NCI-H748 (cell line): ENCODE results near the gene GNA15.
"Not testable (repeated sequence)": the region's sequence is repeated elsewhere in the genome, so short reads cannot be mapped to it uniquely, and the experiment has no call there.

Source experiments
- DNase-seq: peaks from one replicate; lab custom pipeline; 2025; ENCODE audit not compliant: unreplicated experiment; lab: John Stamatoyannopoulos, UW

The GNA15 gene

DNA sequence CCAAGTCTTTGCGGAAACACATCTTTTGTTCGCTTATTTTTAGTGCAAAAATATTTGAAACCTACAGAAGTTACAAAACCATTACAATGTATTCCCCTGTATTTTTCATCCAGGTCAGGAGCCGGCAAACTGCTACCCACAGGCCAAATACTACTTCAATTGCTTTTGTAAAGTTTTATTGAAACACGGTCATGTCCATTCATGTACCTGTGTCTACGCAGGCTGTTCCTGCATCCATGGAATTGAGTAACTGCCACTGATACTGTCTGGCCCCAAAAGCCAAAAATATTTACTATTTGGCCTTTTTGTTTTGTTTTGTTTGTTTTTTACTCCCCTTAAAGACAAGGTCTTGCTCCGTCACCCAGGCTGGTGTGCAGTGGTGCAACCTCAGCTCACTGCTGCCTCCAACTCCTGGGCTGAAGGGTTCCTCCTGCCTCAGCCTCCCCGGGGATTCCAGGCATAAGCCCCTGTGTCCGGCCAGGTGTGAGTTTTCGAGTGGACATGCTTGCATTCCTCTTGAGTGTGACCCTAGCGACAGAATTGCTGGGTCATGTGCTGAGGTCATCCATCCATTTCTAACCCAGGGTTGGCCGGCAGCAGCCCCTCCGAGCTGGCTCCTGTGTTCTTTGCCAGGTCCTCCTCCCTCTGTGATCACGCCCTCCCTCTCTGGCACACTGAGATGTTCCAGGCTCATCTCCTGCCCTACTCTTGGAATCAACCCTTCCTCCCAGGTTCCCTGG lies 31.9 kb downstream of the GNA15 start:
- no peak for DNase-seq

DNA sequence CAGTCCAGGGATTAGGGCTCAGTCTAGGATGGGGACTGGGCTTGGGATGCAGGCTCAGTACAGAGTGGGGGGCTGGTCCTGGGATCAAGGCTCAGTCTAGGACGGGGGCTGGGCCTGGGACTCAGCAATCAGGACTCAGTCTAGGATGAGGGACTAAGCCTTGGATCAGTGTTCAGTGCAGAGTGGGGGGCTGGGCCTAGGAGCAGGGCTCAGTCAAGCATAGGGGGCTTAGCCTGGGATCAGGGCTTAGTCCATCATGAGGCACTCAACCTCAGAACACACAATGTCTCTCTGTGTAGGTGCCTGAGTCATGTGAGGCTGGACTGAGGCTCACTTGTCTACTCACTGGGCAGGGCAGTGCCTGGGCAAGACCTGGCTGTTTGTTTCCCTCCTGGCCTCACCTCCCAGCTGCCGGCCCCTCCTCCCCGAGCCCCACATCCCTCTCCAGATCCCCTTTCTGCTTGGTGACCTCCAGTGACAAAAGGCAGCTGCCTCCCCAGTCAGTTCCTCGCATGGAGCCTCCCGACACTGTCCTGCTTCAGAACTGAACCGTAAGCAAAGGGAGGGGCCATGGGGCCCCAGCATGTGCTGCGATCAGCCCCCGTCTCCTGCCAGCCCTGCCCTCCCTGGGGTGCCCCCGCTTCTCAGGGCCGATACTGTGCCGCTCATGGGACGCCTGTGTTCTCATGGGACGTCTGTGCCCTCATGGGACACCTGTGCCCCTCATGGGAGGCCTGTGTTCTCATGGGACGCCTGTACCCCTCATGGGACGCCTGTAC lies 36.2 kb downstream of the GNA15 start:
- DNase-seq, result no peak

DNA sequence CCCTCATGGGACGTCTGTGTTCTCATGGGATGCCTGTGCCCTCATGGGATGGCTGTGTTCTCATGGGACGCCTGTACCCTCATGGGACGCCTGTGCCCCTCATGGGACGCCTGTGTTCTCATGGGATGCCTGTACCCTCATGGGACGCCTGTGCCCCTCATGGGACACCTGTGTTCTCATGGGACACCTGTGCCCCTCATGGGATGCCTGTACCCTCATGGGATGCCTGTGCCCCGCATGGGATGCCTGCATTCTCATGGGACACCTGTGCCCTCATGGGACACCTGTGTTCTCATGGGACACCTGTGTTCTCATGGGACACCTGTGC lies 36.8 kb downstream of the GNA15 start:
- DNase-seq, result not testable (repeated sequence)

DNA sequence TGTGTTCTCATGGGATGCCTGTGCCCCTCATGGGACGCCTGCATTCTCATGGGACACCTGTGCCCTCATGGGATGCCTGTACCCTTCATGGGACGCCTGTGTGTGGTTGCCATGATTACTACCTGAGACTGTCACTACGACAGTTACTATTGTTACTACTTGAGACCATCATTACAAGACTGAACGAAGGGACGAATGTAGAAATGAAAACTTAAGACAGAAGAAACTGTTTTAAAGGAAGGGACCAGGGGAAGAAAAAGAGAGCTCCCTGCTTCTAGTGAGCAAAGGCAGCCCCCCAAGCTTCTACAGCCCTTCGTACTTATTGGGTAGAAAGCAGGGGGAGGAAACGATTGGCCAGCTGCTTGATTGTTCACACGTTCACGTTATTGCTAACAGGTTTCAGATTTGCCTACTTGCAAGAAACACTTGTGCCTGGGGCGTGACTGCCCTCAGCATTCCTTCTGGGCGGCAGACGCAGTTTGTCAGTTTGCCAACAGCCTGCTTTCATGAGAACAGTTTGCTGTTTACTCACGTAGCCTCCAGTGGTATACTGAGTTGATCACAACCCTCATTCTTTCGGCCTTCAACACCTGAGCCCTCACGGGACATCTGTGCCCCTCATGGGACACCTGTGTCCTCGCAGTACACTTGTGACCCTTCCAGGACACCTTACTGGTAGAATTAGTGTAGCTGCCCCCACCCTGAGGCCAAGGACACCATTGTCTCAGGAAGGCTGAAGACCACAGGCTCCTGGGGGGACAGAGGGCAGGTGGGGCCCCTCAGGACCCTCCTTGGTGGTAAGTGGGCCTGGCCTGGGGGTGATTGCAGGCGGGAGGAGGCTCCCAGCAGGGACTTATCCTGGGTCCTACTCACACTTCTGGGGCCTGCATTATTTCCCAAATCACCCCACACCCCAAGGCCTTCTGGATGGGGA lies 40.2 kb downstream of the GNA15 start:
- no peak for DNase-seq

DNA sequence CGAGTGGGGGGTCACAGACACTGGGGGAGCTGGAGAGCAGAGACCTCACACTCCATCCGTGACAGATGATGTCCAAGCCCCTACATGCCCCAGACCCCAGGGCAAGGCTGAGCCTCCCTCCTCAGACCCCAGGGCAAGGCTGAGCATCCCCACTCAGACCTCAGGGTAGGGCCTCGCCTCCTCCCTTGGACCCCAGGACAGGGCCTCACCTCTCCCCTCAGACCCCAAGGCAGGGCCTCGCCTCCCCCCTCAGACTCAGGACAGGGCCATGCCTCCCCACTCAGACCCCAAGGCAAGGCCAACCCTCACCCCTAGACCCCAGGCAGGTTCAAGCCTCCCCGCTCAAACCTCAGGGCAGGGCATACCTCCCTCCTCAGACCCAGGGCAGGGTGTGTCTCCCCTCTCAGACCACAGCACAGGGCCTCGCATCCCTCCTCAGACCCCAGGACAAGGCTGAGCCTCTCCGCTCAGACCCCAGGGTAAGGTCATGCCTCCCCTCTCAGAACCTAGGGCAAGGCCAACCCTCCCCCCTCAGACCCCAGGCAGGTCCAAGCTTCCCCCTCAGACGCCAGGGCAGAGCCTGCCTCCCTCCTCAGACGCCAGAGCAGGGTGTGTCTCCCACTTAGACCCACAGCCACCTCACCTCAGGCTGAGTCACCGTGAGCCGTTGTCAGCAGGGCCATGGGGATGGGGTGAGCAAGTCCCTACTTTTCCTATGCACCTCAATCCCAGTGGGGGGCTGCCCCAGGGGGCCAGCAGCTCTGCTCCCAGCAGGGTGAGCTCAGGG lies 41.1 kb downstream of the GNA15 start:
- DNase-seq, result no peak

DNA sequence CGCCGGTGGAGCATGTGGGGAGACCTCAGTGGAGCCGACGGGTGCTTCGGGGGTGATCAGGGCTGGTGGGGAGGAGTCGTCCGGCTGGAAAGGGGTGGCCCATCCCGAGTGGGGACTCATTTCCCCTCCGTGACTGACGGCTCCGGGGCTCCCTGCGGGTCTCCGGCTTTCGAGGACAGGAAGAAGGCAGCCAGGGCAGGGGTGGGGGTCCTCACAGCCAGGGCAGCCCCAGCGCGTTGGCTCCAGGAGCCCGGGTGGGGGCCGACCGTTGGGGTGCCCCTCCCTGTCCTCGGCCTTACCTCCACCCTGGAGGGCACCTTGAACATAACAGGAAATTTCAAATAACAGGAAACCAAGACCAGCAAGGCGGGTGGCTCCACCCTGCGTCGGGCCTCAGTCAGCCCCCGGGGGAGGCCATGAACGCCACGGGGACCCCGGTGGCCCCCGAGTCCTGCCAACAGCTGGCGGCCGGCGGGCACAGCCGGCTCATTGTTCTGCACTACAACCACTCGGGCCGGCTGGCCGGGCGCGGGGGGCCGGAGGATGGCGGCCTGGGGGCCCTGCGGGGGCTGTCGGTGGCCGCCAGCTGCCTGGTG lies 42.6 kb downstream of the GNA15 start, which contains the start of gene S1PR4:
S1PR4 (plus strand) TSS at position 393 of the 596 bp plus-strand sequence; CDS start at position 417, 24 bp downstream.
- DNase-seq, result no peak

DNA sequence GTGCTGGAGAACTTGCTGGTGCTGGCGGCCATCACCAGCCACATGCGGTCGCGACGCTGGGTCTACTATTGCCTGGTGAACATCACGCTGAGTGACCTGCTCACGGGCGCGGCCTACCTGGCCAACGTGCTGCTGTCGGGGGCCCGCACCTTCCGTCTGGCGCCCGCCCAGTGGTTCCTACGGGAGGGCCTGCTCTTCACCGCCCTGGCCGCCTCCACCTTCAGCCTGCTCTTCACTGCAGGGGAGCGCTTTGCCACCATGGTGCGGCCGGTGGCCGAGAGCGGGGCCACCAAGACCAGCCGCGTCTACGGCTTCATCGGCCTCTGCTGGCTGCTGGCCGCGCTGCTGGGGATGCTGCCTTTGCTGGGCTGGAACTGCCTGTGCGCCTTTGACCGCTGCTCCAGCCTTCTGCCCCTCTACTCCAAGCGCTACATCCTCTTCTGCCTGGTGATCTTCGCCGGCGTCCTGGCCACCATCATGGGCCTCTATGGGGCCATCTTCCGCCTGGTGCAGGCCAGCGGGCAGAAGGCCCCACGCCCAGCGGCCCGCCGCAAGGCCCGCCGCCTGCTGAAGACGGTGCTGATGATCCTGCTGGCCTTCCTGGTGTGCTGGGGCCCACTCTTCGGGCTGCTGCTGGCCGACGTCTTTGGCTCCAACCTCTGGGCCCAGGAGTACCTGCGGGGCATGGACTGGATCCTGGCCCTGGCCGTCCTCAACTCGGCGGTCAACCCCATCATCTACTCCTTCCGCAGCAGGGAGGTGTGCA lies 43.3 kb downstream of the GNA15 start:
- no peak for DNase-seq

DNA sequence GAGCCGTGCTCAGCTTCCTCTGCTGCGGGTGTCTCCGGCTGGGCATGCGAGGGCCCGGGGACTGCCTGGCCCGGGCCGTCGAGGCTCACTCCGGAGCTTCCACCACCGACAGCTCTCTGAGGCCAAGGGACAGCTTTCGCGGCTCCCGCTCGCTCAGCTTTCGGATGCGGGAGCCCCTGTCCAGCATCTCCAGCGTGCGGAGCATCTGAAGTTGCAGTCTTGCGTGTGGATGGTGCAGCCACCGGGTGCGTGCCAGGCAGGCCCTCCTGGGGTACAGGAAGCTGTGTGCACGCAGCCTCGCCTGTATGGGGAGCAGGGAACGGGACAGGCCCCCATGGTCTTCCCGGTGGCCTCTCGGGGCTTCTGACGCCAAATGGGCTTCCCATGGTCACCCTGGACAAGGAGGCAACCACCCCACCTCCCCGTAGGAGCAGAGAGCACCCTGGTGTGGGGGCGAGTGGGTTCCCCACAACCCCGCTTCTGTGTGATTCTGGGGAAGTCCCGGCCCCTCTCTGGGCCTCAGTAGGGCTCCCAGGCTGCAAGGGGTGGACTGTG lies 44.0 kb downstream of the GNA15 start:
- no peak for DNase-seq

DNA sequence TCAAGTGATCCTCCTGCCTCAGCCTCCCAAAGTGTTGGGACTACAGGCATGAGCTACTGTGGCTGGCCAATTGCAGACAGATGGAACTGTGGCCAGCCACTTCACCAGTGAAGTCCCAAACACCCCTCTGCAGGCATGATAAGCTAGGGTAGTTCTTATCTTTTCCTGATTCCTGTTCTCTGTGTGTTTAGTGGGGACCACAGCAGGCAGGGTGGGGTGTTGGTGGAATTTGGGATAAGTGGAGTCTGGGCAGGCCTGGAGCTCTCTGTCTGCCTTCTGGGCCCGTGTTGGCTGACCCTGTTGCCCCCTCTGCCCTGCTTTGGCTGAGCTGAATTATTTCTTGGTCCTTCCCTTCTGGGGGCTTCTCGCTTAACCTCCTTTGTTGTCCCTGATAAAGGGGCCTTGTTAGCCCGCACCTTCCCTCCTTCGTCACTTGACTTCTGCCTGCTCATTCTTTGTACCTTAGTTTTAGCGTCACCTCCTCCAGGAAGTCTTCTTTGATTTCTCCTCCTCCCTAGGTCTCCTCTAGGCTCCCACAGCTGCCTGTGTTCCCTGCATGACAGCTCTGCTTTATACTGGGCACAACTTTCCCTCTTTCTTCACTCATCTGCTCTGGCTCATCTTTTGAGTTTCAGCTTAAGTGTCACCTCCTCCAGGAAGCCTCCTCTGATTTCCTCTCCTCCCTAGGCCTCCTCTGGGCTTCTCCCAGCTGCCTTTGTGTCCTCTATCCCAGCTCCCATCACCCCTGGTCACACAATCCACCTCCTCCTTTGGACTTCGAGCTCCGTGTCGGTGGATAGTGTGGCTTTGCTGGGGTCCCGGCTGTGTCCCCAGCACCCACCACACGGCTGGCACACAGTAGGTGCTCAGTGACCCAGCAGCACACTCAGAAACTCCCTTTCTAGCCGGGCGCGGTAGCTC lies 48.1 kb downstream of the GNA15 start:
- no peak for DNase-seq

DNA sequence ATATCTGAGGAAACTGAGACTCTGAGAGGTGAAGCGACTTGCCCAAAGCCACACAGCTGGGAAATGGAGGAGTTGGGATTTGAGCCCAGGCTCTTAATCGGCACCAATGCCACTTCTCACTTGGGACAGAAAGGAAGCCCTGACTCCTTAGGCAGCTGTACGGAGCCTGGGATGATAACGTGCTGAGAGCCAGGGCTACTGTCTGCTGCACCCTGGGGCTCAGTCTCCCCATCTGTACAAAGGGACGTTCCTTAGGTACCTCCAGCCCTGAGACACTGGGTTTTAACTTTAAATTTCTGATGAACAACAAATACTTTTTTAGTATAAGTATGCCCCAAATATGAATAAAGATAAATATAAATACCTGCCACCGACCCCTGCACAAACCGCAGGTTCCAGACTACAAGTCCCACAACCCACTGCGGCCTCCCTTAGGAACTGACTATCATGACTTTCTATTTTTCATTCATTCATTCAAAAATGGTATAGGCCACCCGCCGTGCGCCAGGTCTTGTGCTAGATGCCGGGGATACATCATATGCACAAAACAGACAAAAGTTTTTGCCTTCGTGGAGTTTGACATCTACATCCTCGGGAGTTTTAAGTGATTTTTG lies 49.1 kb downstream of the GNA15 start:
- DNase-seq, result peak; percentile 73

DNA sequence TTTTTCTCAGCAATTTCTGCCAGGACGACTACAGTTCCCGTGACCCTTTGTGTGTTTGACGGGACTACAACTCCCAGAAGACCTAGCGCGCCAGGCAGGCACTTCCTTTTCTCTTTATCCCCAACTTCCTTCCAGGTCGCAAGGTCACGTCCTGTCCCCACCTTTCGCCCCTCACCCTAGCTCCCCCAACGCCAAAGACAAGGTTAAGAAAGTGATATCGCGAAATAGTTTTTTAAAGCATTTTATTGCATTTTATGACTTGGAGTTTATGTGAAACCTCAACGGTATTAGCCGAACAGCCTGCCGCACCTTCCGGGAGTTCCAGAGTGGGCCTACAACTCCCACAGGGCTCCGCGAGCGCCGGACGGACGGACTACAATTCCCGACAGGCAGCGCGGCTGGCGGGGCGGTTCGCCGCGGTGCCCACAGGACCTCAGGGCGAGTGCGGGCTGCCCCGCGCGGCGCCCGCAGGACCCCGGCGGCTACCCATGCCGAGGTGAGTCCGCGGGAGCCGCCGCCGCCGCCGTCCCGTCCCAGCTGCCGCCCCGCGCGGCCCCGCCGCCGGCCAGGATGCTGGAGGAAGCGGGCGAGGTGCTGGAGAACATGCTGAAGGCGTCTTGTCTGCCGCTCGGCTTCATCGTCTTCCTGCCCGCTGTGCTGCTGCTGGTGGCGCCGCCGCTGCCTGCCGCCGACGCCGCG lies 49.8 kb downstream of the GNA15 start, which contains the start of gene NCLN:
NCLN (plus strand) TSS at position 470 of the 699 bp plus-strand sequence; CDS start at position 571, 101 bp downstream.
- peak; percentile 87 for DNase-seq

DNA sequence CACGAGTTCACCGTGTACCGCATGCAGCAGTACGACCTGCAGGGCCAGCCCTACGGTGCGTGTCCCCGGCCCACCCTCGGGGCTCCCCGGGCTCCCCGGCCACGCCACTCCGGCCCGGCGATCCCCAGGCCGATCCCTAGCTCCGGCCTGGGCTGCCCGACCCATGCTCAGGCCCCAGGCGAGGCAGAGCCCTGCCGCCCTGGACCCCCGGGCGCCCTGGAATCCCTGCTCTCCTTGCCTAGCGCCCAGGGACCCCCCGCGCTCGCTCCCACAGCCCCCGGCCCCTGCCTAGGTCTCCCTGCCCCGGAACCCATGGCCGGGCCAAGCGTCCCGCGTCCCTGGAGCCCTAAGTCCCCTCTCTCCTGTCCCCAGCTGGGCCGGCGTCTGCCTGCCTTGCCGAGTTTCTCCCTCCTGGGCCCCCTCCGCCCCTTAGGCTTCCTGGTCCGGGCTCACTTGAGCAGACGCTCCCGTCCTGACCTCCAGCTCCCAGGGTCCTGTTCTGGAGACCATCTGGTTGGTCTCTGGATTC lies 50.4 kb downstream of the GNA15 start:
- DNase-seq, result no peak

DNA sequence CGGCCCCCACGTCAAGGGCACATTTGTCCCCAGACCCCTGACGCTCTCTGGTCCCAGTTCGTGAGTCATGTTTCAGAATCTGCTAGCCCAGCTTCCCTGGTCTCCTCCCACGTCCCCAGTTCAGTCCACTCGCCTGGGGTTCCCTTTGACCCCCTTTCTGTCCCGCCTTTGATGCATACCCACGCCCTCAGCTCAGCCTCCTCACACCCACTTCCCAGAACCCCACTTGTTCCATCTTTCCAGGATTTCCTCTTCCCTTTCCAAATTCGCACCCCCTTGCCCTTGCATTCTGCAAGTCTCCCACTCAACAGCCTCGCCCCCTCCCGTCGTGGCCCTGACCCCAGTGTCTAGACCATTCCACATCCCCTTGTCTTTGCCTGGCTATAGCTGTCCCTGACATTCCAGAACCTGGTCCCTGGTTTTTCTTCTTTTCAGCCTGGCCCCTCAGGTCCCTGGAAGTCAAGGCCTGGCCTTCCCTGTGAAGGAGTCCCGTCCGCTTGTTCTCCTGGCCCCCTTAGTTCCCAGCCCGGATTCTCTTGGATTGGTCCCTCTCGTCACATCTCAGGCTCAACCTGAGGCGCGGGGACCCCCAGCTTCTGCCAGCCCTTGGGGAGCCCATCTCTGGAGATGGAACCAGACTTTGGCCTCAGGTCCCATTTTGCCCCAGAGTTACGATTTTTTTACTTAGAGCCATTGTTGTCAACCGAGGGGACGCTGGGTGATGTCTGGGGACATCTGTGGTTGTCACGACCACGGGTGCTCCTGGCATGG lies 51.2 kb downstream of the GNA15 start:
- no peak for DNase-seq

DNA sequence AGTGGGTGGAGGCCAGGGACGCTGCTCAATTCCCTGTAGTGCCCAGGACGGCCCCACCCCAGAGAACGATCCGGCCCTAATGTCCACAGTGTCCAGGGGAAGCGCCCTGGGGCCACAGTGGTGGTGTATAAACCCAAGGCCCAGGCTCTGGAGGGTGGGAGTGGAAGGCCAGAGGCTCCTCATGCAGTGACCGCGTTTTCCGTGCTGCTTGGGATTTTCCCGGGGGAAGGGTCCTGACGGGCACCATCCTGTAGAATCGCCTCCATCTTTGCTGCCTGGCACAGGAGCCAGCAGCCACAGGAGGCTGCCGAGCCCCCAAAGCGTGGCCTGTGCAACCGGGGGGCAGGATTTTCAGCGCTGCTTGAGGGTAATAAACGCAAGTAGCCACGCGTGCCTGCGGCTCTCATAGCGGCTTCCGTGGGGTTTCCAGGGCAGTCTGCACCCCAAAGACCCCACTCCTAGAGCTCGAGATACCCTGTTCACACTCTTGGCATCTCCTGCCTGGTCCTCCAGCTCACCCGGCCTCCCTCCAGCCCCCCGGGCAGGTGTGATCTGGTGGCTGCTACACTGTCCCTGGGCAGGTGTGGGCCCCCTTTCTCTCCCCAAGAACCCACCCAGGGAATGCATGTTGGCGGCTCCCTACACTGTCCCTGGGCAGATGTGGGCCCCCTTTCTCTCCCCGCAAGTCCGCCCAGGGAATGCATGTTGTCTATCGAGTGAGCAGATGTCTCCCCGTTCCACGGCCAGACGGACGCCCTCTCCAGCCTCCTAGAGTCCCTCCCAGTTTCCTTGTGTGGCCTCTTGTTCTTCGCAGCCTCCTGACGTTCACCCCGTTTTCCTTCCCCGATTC lies 52.1 kb downstream of the GNA15 start:
- no peak for DNase-seq
